Head of caudate nucleus (tissue), 42 donors: Measurements from ENCODE around the gene ADAMTSL1.

Source experiments
- DNase-seq, 42 donors: peaks; one replicate each; pipeline versions ENCODE4 v3.0.0 to v3.0.0-alpha.2; 2020 to 2021; ENCODE audit warnings: mixed read lengths in 7 of 42
- intact Hi-C: fragments of 100-400 bp; cut with DNase I; formaldehyde crosslinking; loops from one replicate; pipeline ENCODE4 v1.15.0; 2022

ADAMTSL1 gene

DNA sequence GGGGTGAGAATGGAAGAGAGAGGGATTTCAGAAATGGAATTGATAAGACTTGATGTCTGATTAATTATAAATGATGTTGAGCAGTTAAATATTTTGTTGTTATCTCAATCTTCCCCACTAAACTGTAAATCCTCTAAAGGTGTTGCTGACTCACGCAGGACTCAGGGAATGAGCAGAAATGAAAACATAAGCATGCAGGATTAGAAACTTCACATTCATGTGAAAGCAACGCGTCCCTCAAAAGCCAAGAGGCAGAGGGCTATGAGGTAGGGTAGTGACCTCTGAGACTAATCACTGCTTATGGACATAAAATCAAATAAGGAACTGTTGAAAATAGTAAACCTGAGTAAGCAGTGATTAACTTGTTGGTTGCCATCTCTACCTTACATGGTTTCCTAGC is 21.1 kb downstream of the ADAMTSL1 start:
- intact Hi-C loops = no loop called here
- no peak for DNase-seq

DNA sequence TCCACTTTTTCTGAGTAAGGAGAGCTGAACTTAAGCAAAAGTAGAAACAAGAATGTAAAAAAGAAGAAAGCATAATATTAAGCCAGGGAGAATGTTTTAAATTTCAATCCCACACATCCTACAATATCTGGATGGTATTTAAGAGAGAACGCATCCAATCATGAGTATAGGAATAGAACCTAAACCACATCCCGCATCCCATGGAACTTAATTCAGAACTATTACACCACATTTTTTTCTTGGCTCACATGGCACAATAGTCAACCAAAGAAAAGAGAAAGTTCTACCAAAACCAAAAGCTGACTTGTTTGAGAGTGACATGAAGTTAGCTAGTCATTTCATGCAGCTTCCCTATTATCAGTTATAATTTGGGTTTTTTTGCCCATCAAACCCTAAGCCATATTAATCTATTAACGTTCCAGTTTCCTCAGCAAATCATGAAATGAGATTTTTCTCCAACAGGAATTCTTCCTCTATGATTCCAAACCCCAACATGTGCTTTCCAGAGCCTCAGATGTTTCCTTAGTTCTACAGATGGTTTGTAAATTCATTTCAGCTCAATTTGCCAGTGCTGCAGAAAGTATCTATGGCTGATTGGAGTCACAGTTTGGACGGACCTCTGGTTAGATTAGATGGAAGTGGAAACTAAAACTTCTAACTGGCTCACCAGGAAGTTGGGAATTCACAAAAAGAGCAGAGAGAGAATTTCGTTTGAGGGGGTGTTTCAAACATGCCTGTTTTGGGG is 22.5 kb downstream of the ADAMTSL1 start:
- intact Hi-C loops = no loop called here

DNA sequence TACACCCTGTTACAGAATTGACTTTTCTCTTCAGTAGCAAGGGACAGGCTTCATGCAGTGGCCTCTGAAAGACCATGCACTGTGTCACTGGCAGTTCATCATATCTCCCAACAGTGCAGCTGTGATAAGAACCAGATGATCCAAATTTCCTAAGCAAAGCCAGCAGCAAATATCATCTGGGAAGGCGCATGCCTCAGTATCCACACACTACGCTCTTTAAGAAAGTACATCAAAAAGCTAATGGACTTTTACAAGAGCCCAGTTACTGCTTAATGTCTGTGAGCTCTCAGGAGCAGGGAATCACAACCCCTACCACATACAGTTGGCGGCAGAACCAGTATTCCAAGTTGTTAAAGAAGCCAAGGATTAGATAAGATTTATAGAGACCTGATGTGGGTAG is 25.1 kb downstream of the ADAMTSL1 start:
- no peak for DNase-seq
- intact Hi-C loops = no loop called here

More for the DNA sequence above, 22.5 kb downstream of the ADAMTSL1 start:
- DNase-seq = no peak

DNA sequence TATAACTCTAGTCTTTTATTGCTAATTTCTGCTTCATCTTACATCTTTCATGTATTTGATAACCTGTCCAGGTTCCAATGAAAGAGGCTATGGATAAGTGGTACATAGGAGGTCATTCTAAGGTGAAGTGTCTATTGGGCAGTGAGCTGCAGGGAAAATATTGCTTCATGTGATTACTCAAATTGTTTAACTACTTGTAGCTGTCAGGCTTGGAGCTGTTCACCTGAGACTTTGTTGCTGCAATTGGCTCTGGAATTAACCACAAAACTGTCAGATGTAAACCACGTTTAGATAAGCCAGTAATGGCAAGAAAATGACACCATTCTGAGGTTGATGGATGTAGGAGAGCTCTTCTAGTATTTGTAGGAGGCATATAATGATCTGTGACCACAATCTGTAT is 26.0 kb downstream of the ADAMTSL1 start:
- no peak for DNase-seq
- intact Hi-C loops = no loop called here

DNA sequence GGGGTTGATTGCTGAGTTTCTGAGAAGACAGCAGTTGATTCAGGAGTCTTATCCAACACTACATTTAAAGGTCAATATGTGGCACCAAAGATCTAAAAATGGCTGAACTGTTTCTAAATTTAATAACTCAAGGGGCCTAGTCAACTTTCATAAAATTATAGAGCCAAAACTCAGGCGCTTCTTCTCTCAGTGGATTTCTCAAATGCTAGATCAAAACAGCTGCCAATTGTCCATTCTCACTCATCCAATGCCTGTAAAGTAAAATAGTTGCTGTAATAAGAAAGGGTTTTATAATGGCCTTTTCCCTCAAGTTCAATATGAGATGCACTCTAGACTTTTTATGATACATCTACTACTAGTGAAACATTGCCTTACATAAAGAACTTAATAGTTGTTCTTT is 26.5 kb downstream of the ADAMTSL1 start:
- intact Hi-C loops = no loop called here
- DNase-seq = no peak

DNA sequence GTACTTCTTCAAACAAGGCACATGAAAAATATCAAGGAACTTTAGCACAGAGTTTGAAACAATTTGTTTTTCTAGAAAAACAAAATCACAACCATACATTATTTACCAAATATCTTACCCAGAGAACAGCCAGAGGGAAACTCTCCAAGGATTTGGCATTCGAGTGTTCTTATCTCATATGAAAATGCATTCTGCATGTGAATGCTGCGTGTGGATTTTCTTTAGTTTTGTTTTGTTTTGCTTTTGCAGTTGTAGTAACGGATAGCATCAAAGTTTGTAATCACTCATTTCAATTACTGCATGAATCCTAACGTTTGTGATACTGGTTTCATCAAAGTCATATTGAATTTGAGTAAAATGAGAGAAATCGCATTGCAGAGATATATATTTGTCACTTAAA is 28.0 kb downstream of the ADAMTSL1 start:
- intact Hi-C loops = no loop called here
- DNase-seq = no peak

DNA sequence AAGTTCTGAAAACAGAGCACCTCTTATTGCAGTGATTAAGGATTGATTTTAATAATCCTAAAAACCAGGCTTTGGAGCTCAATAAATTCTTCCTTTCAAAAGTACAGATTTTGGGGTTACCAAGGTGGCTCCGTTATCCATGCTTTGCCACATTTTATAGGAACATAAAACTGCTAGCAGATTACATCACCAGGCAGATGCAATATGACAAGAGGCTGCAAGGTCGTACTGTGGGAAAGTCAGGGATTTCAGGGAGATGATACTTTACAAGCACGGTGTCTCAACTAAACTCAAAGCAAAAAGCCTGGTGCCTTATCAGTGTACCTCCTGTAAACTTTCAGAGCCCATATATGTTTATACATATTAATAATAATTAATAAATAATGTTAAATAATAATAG is 28.6 kb downstream of the ADAMTSL1 start:
- intact Hi-C loops = no loop called here
- no peak for DNase-seq

DNA sequence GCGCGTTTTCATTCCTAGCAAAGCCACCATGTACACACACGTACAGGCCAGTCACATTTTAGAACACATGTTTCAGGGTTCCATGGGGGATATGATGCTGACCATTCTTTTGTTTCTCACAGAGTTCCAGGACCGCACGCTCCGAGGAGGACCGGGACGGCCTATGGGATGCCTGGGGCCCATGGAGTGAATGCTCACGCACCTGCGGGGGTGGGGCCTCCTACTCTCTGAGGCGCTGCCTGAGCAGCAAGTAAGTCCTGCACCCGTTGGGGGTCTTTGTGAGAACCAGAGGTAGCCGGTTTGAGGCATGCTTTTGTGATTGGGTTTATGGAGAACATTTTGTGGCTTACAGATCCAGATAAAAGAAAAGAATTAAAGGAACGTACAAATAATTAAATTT is 30.8 kb downstream of the ADAMTSL1 start:
- DNase-seq = no peak
- intact Hi-C loops = no loop called here

DNA sequence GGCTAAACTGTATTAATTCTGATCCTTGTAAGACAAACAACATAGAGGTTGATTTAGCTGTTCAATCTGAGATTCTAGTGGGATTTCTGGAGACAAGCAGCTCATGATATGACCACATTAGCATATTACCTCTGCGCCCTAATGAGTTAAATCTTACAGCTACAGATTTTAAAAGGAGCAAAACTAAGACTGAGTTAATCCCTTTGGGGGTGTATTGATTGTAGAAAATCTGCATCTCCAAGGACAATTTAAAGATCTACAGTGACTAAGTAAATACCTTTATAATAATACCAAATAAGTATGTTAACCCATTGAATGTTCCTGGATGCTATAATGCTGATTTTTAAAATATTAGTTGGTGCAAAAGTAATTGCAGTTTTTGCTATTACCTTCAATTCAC is 33.2 kb downstream of the ADAMTSL1 start:
- no peak for DNase-seq
- intact Hi-C loops = no loop called here

DNA sequence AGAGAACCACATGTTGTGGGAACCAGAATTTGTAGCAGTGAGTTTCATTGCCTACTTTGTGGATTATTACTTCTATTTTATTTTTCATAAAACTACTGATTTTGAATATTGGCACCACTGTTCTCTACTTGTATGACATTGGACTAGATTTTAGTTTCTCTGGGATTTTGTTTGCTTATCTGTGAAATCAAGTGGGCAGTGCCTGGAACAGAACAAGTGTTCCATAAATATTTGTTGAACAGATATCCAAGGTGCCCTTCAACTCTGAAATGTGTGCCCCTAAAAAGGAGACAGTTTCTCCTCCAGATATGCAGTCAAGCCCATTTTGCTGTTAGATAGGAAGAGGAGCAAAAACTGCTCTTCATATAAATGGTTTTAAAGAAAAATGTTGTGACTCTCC is 42.6 kb downstream of the ADAMTSL1 start:
- intact Hi-C loops = no loop called here
- DNase-seq = no peak

DNA sequence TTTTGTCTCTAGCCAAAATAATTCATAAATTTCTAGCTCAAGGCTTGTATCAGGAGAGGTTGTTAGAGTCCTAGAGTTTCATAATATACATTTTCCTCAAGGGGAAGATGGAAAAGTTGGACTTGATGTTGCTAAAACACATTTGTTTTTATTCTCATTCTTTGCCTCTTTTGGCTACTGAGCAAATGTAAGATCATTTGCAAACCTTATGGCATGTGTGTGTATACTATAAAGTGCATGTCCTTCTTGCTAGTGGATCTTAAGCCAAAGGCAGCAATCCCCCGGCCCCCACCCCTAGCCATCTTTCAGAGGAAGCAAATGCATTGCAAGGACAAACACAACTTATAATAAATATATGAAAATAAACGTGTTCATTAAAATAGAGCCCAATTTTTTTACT is 43.0 kb downstream of the ADAMTSL1 start:
- no peak for DNase-seq
- intact Hi-C loops = no loop called here

DNA sequence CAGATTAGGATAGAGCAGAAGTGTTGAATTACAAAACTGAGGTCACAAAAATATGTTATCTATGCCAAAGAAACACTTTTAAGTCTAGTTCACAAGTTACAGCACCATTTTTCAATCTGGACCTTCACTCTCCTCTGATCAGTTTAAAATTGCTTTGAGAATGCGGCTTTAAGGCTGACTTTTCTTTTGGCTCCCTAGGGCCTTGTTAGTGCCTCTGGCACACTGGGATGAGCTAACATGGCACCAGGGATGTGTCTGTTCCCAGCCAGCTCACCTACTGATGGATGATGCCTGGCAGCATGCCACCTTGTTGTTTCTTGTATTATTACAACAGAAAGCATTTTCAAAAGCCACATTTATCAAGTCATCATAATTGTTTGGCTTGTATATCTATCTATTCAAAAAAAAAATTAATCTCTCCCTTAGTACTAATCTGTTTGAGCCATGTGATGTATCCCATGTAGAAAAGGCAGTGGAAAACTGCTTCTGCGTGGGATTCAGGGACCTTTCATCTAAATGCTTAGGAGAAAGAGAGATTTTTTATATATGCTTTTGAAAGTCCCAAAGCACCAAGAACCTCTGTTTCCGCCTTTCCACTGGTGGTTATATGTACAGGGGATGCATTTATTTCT is 46.6 kb downstream of the ADAMTSL1 start:
- intact Hi-C loops = no loop called here

DNA sequence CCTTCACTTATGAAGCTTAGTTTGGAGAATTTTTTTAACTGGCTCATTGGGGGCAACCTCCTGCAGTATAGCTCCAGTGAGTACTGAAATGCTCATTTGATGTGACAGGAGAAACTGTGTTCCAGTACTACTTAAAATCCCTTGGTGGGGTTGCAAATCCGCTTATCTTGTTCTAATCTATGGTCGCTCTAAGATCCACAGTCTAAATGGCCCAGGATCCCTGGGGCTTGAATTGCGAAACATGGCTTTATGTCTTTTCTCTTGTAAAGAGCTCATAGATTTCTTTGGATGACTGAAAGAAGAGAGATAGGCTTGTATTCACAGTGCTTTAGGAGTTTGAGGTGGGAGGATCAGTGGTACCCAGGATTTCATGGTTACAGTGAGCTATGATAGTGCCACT is 52.7 kb downstream of the ADAMTSL1 start:
- intact Hi-C loops = no loop called here
- DNase-seq = no peak

More for the DNA sequence above, 46.6 kb downstream of the ADAMTSL1 start:
- DNase-seq = no peak

DNA sequence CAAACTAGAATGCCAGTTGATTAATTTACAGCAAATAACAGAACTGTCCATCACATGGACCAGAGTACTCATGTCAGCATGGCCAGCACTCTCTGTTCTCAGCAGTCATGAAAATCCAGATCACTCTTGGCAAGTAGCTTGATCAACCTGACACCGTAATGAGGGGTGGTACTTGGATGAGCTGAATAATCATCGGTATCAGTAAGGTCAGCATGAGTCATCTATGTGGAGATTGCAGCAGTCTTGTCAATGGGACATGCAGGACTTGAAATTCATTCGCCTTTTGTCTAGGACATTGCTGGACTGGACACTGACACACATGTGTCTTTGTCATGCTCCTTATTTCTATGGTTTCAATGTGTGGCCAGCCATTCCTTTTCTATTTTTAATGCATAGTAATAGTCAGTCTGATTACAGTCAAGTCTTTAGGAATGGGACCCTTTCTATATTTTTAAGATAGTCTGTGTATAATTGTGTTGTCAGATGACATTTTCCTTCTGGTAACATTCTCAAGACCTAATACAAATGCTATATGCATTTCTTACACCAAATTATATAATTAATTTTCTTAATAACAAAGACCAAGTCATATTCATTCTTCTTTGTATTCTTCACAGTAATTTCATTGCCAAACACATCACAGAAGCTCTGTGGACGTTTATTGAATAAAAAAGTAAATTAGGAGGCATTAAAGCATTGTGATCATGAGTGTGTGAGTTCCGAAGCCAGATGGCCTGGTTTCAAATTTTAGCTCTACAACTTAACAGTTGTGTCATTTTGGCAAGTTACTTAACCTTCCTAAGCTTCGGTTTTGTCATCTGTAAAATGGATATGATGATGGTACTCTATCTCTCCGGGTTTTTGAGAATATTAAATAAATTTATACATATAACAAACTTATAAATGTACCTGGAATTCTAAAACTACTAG is 57.4 kb downstream of the ADAMTSL1 start:
- DNase-seq = no peak
- intact Hi-C loops = no loop called here

DNA sequence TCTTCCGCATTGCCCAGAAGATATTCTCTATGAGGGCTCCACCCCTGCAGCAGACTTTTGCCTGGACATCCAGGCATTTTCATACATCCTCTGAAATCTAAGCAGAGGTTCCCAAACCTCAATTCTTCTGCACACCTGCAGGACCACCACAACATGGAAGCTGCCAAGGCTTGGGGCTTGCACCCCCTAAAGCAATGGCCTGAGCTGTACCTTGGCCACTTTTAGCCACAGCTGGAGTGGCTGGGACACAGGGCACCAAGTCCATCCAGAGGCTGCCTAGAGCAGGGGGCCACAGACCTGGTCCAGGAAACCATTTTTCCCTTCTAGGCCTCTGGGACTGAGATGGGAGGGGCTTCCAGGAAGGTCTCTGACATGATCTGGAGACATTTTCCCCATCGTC is 60.7 kb downstream of the ADAMTSL1 start:
- intact Hi-C loops = no loop called here

DNA sequence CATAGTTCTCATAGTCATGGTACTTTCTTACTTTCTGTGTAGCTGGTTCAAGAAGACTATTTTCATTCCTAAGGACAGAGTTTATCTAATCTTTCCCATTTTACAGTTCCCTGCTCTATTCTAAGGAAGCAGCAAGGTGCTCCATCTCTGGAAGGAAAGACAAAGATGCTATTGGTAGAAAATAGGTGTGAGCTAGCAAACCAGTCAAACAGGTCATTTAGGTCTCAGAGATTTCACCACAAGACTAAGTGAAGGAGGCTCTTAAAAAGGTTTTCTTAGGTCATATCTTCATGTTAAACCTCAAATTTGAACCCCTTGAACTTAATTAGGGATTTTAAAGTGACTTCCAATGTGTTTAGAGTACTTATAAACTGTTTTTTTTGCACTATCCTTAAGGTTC is 62.6 kb downstream of the ADAMTSL1 start:
- DNase-seq = no peak
- intact Hi-C loops = no loop called here

More for the DNA sequence above, 60.7 kb downstream of the ADAMTSL1 start:
- no peak for DNase-seq

DNA sequence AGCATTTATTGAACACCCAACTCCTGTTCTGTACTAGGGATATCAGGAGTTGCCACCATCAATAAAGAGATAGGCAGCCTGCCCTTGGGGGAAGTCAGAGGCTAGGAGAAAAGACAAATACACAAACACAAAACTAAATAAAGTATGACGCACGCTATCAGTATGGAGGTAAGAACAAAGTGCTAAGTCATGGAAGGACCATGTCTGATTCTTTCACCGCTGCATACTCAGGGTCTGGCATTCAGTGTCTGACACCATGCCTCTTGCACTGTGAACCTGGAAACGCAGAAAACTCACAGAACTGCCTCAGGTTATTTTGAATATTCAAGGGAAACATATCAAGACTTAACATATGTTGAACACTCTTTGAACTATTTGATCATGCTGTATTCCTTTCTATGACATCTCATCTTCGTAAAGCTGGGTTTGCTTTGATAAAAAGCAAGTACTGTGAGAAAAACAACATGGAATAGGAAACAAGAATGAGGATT is 65.3 kb downstream of the ADAMTSL1 start:
- no peak for DNase-seq
- intact Hi-C loops = no loop called here

DNA sequence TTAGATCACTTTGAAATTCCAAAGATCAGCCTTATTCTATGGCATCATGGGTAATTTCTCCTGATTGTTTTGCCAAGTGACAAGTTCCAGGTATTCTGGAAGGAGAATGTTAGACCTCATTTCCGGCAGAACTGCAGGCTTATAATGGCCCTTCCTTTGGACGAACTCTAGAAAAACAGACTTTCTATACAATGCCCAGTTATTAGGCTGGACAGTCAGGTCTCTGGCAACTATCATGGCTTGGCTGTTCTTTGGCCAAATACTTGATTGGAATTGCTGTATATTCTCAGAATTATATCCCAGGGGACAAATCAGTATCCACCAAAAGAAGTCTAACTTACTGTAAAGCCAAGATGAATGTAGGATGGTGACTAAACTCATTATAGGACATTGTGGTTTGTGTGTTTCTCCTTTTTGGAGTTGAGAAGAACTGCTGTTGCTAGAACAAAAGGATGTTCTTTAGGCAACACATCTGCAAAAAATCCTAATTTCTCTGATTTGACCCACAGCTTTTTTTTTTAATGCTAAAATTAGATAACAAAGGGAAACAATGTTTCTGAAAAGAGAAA is 69.0 kb downstream of the ADAMTSL1 start:
- intact Hi-C loops = no loop called here

DNA sequence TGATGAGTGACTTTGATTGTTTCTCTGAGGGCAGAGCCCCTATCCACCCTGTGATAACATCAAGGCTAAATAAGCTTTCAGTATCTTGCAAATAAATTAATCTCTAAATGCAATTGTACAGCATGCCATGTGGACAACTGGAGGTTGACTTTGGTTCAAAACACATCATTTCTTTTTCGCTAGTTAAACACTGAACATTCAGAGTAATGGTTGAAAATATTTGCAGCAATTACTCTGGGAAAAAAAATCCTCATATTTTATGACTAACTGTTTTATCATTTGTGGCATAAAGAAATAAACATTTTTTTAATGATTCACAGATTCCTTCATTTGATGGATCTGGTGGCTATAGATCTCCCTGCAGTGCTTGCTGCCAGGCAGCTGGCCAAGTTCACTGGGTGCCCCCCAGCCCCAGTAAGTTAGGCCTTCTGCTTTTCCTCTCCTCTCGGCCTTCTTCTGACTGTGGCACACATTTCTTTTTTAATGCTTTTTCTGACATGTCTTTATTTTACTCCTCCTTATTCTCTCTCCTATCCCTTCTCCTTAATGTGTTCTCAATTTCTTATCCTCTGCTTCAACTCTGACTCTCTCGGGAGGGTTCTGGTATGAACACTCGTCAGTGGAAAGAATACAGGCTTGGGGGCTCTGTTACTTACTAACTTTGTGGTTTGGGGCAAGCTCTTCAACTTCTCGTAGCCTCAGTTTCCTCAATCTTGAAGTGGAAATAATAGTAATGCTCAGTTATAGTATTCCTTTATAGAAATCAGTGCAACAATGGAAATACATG is 69.6 kb downstream of the ADAMTSL1 start:
- intact Hi-C loops = no loop called here

More for the DNA sequence above, 69.0 kb downstream of the ADAMTSL1 start:
- DNase-seq = no peak

More for the DNA sequence above, 69.6 kb downstream of the ADAMTSL1 start:
- DNase-seq = no peak
